Measurements from ENCODE around the gene BRINP3. TPM values are rescaled to one million over a fixed set of nuclear protein-coding genes. Genes with fewer than 3 reads are reported as not detected.

The BRINP3 gene
- polyA plus RNA-seq, 10 donors, result 0.20 to 1.8 (median 0.76) TPM

- no peak for DNase-seq
Observed at GRCh38 chr1:190323530-190323929, 154.1 kb downstream of the BRINP3 start.

GRCh38 chr1:190322274-190322673, 155.4 kb downstream of the BRINP3 start:
- DNase-seq, result no peak

GRCh38 chr1:190320952-190321351, 156.7 kb downstream of the BRINP3 start:
- peak; percentile 14 to 51 (median 25) for DNase-seq

- DNase-seq, result no peak
Observed at GRCh38 chr1:190312763-190313162, 164.9 kb downstream of the BRINP3 start.

- DNase-seq, result no peak
Observed at GRCh38 chr1:190303501-190303900, 174.2 kb downstream of the BRINP3 start.

GRCh38 chr1:190296453-190296852, 181.2 kb downstream of the BRINP3 start:
- DNase-seq, result no peak

- no peak for DNase-seq
Observed at GRCh38 chr1:190289897-190290296, 187.8 kb downstream of the BRINP3 start.

GRCh38 chr1:190286111-190286510, 191.6 kb downstream of the BRINP3 start:
- no peak for DNase-seq

- no peak for DNase-seq
Observed at GRCh38 chr1:190277107-190277506, 200.6 kb downstream of the BRINP3 start.

GRCh38 chr1:190274721-190275120, 202.9 kb downstream of the BRINP3 start:
- peak in 2 of 3 donors; percentile 33 to 65 for DNase-seq

GRCh38 chr1:190273161-190273560, 204.5 kb downstream of the BRINP3 start:
- DNase-seq, result peak; percentile 22 to 63 (median 23)

- DNase-seq, result no peak
Observed at GRCh38 chr1:190262538-190262937, 215.1 kb downstream of the BRINP3 start.

GRCh38 chr1:190259424-190259823, 218.2 kb downstream of the BRINP3 start:
- no peak for DNase-seq

- no peak for DNase-seq
Observed at GRCh38 chr1:190258003-190258402, 219.7 kb downstream of the BRINP3 start.

GRCh38 chr1:190252046-190252445, 225.6 kb downstream of the BRINP3 start:
- peak in 1 of 3 donors; percentile 42 for DNase-seq

- DNase-seq, result no peak
Observed at GRCh38 chr1:190250368-190250767, 227.3 kb downstream of the BRINP3 start.

GRCh38 chr1:190244406-190244805, 233.3 kb downstream of the BRINP3 start:
- no peak for DNase-seq

- DNase-seq, result no peak
Observed at GRCh38 chr1:190243056-190243455, 234.6 kb downstream of the BRINP3 start.

GRCh38 chr1:190226006-190226405, 251.7 kb downstream of the BRINP3 start:
- DNase-seq, result peak in 2 of 3 donors; percentile 7 to 22

GRCh38 chr1:190212450-190212849, 265.2 kb downstream of the BRINP3 start:
- DNase-seq, result no peak

- no peak for DNase-seq
Observed at GRCh38 chr1:190207733-190208132, 269.9 kb downstream of the BRINP3 start.

- DNase-seq, result no peak
Observed at GRCh38 chr1:190205713-190206112, 272.0 kb downstream of the BRINP3 start.

- no peak for DNase-seq
Observed at GRCh38 chr1:190196020-190196419, 281.6 kb downstream of the BRINP3 start.

GRCh38 chr1:190193508-190194115, 284.1 kb downstream of the BRINP3 start:
- no peak for DNase-seq

Data from muscle of back (tissue), 11 donors.